H1 (cell line): Measurements from ENCODE around the gene AIFM3. TPM values are rescaled to one million over a fixed set of nuclear protein-coding genes. Genes with fewer than 3 reads are reported as not detected.

ENCODE experiments used
- BRCA1 ChIP-seq: IDR thresholded peaks from 2 replicates; pipeline ENCODE4 v1.6.1; 2012; ENCODE audit warnings: low read depth, low read length, improper control_type of control experiment
- EZH2 ChIP-seq: fragments of 200-600 bp; sonication (generic); IDR thresholded peaks from 2 replicates; pipeline ENCODE4 v1.7.1; 2012; ENCODE audit warnings: low read depth, mild to moderate bottlenecking, moderate library complexity, low read length, inconsistent platforms; ENCODE audit not compliant: severe bottlenecking
- HDAC2 ChIP-seq, 2 experiments: fragments of 300-600 bp in 1 of 2; sonication (generic) in 1 of 2; IDR thresholded peaks; 2 replicates each; pipeline ENCODE4 v1.6.1; 2011 to 2012; ENCODE audit warnings: low read depth in 2 of 2, low read length in 2 of 2, mild to moderate bottlenecking in 2 of 2, moderate library complexity in 2 of 2, borderline replicate concordance in 1 of 2, inconsistent platforms in 1 of 2
- NRF1 ChIP-seq: IDR thresholded peaks from 2 replicates; pipeline ENCODE4 v1.6.1; 2011; ENCODE audit warnings: mild to moderate bottlenecking, low read depth, low read length, improper control_type of control experiment
- SIRT6 ChIP-seq: IDR thresholded peaks from one replicate; pipeline ENCODE4 v1.7.1; 2012; ENCODE audit warnings: low read length, inconsistent platforms
- TEAD4 ChIP-seq: IDR thresholded peaks from 2 replicates; pipeline ENCODE4 v1.6.1; 2012; ENCODE audit warnings: low read depth, low read length, inconsistent platforms, mixed read lengths
- polyA plus RNA-seq, 7 experiments: library from polyadenylated mRNA; depleted of rRNA in 3 of 7; stranded (reverse) in 5 of 7; unstranded in 2 of 7; fragments of >200 nt in 5 of 7; fragments of 200-250 nt in 2 of 7; gene quantifications; 1 replicate in 5 of 7; 2 replicates in 1 of 7; 4 replicates in 1 of 7; pipeline versions ENCODE4 v1.2.1 to v1.2.3, GENCODE V29; 2011 to 2013; ENCODE audit warnings: missing spikeins in 2 of 7, mixed read lengths in 2 of 7
- total RNA-seq: library from RNA; stranded (reverse); fragmentation: NEBNext Ultra II Directional; extraction: Animal tissue kit (Norgen Biotek cat#: 25700); gene quantifications from 2 replicates; pipeline ENCODE4 v1.2.1, GENCODE V29; 2021

The AIFM3 gene
- total and polyA plus RNA-seq, 2 of the 8 experiments (the other 6 are each of a cell fraction or from before 2014, with no cell fraction given): 0.86 to 1.4 TPM

- TF ChIP-seq HDAC2 (IDR thresholded peaks at IDR 0.05; ENCODE audit: borderline replicate concordance in 1 of 2, low read depth in 2 of 2, low read length in 2 of 2): no peak
- no peak for TF ChIP-seq SIRT6
- TF ChIP-seq NRF1: no peak
- TF ChIP-seq BRCA1: no peak
- TF ChIP-seq EZH2: no peak
- TF ChIP-seq TEAD4: no peak
These were observed 49.8 kb downstream of the AIFM3 start (continued) for GRCh38 chr22:21016644-21017420.
